Measurements from ENCODE around the gene ALK. TPM values are rescaled to one million over a fixed set of nuclear protein-coding genes. Genes with fewer than 3 reads are reported as not detected.

ALK gene
- polyA plus RNA-seq, 2 donors, result 0.04 to 0.05 TPM

- Histone ChIP-seq H3K27ac (ENCODE audit: low read depth in 2 of 2, low read length in 1 of 2) (no peak overlapping the region), H3K4me3 (ENCODE audit: low read depth in 1 of 2, low read length in 2 of 2) (no peak overlapping the region), H3K36me3 (ENCODE audit: control insufficient read depth in 2 of 2, insufficient read depth in 2 of 2, low read length in 1 of 2) (no peaks in the 10 kb centered on the region), H3K27me3 (ENCODE audit: control insufficient read depth in 1 of 2, insufficient read depth in 2 of 2, low read length in 2 of 2) (peaks cover 0 to 15% of the 10 kb centered on the region in 2 donors), H3K4me1 (ENCODE audit: control insufficient read depth in 2 of 2, insufficient read depth in 2 of 2, low read length in 1 of 2) (peaks cover 4 to 12% of the 10 kb centered on the region in 2 donors), H3K9me3 (ENCODE audit: control insufficient read depth in 2 of 2, insufficient read depth in 1 of 2, low read depth in 1 of 2, low read length in 1 of 2) (no peaks in the 10 kb centered on the region)
- WGBS, 2 donors, result 79 to 84% methylated on average over 1 of the region's 1 CpG
These were observed 3.6 kb downstream of the ALK start for GRCh38 chr2:29917781-29918180.

- Histone ChIP-seq H3K27me3 (ENCODE audit: control insufficient read depth in 1 of 2, insufficient read depth in 2 of 2, low read length in 2 of 2) (peaks cover 0 to 15% of the 10 kb centered on the region in 2 donors), H3K36me3 (ENCODE audit: control insufficient read depth in 2 of 2, insufficient read depth in 2 of 2, low read length in 1 of 2) (no peaks in the 10 kb centered on the region), H3K4me1 (ENCODE audit: control insufficient read depth in 2 of 2, insufficient read depth in 2 of 2, low read length in 1 of 2) (peaks cover 4 to 12% of the 10 kb centered on the region in 2 donors), H3K4me3 (ENCODE audit: low read depth in 1 of 2, low read length in 2 of 2) (no peak overlapping the region), H3K27ac (ENCODE audit: low read depth in 2 of 2, low read length in 1 of 2) (no peak overlapping the region), H3K9me3 (ENCODE audit: control insufficient read depth in 2 of 2, insufficient read depth in 1 of 2, low read depth in 1 of 2, low read length in 1 of 2) (no peaks in the 10 kb centered on the region)
These were observed 4.8 kb downstream of the ALK start for GRCh38 chr2:29916571-29916970.

GRCh38 chr2:29910960-29911359, 10.4 kb downstream of the ALK start:
- no peak overlapping the region for H3K4me3 ChIP-seq (ENCODE audit: low read depth in 1 of 2, low read length in 2 of 2)
- H3K36me3 ChIP-seq (ENCODE audit: control insufficient read depth in 2 of 2, insufficient read depth in 2 of 2, low read length in 1 of 2), result no peaks in the 10 kb centered on the region
- 65 to 86% methylated on average over 1 of the region's 1 CpG for WGBS, 2 donors
- H3K27ac ChIP-seq (ENCODE audit: low read depth in 2 of 2, low read length in 1 of 2), result no peak overlapping the region
- H3K9me3 ChIP-seq (ENCODE audit: control insufficient read depth in 2 of 2, insufficient read depth in 1 of 2, low read depth in 1 of 2, low read length in 1 of 2), result no peaks in the 10 kb centered on the region
- H3K27me3 ChIP-seq (ENCODE audit: control insufficient read depth in 1 of 2, insufficient read depth in 2 of 2, low read length in 2 of 2), result no peaks in the 10 kb centered on the region
- H3K4me1 ChIP-seq (ENCODE audit: control insufficient read depth in 2 of 2, insufficient read depth in 2 of 2, low read length in 1 of 2), result no peaks in the 10 kb centered on the region

- H3K4me3 ChIP-seq (ENCODE audit: low read depth in 1 of 2, low read length in 2 of 2), result no peak overlapping the region
- H3K27ac ChIP-seq (ENCODE audit: low read depth in 2 of 2, low read length in 1 of 2), result no peak overlapping the region
- no peaks in the 10 kb centered on the region for H3K9me3 ChIP-seq (ENCODE audit: control insufficient read depth in 2 of 2, insufficient read depth in 1 of 2, low read depth in 1 of 2, low read length in 1 of 2)
- H3K27me3 ChIP-seq (ENCODE audit: control insufficient read depth in 1 of 2, insufficient read depth in 2 of 2, low read length in 2 of 2), result no peaks in the 10 kb centered on the region
- no peaks in the 10 kb centered on the region for H3K36me3 ChIP-seq (ENCODE audit: control insufficient read depth in 2 of 2, insufficient read depth in 2 of 2, low read length in 1 of 2)
- no peaks in the 10 kb centered on the region for H3K4me1 ChIP-seq (ENCODE audit: control insufficient read depth in 2 of 2, insufficient read depth in 2 of 2, low read length in 1 of 2)
These were observed 10.9 kb downstream of the ALK start for GRCh38 chr2:29910465-29910864.

GRCh38 chr2:29902356-29902755, 19.0 kb downstream of the ALK start:
- 36 to 57% methylated on average over 1 of the region's 1 CpG for WGBS, 2 donors
- no peak overlapping the region for H3K4me3 ChIP-seq (ENCODE audit: low read depth in 1 of 2, low read length in 2 of 2)
- H3K36me3 ChIP-seq (ENCODE audit: control insufficient read depth in 2 of 2, insufficient read depth in 2 of 2, low read length in 1 of 2), result no peaks in the 10 kb centered on the region
- peaks cover 0 to 3% of the 10 kb centered on the region in 2 donors for H3K27me3 ChIP-seq (ENCODE audit: control insufficient read depth in 1 of 2, insufficient read depth in 2 of 2, low read length in 2 of 2)
- no peaks in the 10 kb centered on the region for H3K4me1 ChIP-seq (ENCODE audit: control insufficient read depth in 2 of 2, insufficient read depth in 2 of 2, low read length in 1 of 2)
- peaks cover 0 to 2% of the 10 kb centered on the region in 2 donors for H3K9me3 ChIP-seq (ENCODE audit: control insufficient read depth in 2 of 2, insufficient read depth in 1 of 2, low read depth in 1 of 2, low read length in 1 of 2)
- H3K27ac ChIP-seq (ENCODE audit: low read depth in 2 of 2, low read length in 1 of 2), result no peak overlapping the region

- Histone ChIP-seq H3K36me3 (ENCODE audit: control insufficient read depth in 2 of 2, insufficient read depth in 2 of 2, low read length in 1 of 2) (no peaks in the 10 kb centered on the region), H3K4me3 (ENCODE audit: low read depth in 1 of 2, low read length in 2 of 2) (no peak overlapping the region), H3K4me1 (ENCODE audit: control insufficient read depth in 2 of 2, insufficient read depth in 2 of 2, low read length in 1 of 2) (no peaks in the 10 kb centered on the region), H3K27me3 (ENCODE audit: control insufficient read depth in 1 of 2, insufficient read depth in 2 of 2, low read length in 2 of 2) (peaks cover 0 to 3% of the 10 kb centered on the region in 2 donors), H3K9me3 (ENCODE audit: control insufficient read depth in 2 of 2, insufficient read depth in 1 of 2, low read depth in 1 of 2, low read length in 1 of 2) (peaks cover 0 to 2% of the 10 kb centered on the region in 2 donors), H3K27ac (ENCODE audit: low read depth in 2 of 2, low read length in 1 of 2) (no peak overlapping the region)
- 30 to 32% methylated on average over 3 of the region's 3 CpGs for WGBS, 2 donors
These were observed 20.3 kb downstream of the ALK start for GRCh38 chr2:29900971-29901633.

- no peak overlapping the region for H3K27ac ChIP-seq (ENCODE audit: low read depth in 2 of 2, low read length in 1 of 2)
- 43 to 53% methylated on average over 5 of the region's 5 CpGs for WGBS, 2 donors
- H3K9me3 ChIP-seq (ENCODE audit: control insufficient read depth in 2 of 2, insufficient read depth in 1 of 2, low read depth in 1 of 2, low read length in 1 of 2), result peaks cover 0 to 2% of the 10 kb centered on the region in 2 donors
- no peaks in the 10 kb centered on the region for H3K4me1 ChIP-seq (ENCODE audit: control insufficient read depth in 2 of 2, insufficient read depth in 2 of 2, low read length in 1 of 2)
- H3K27me3 ChIP-seq (ENCODE audit: control insufficient read depth in 1 of 2, insufficient read depth in 2 of 2, low read length in 2 of 2), result peaks cover 0 to 3% of the 10 kb centered on the region in 2 donors
- H3K36me3 ChIP-seq (ENCODE audit: control insufficient read depth in 2 of 2, insufficient read depth in 2 of 2, low read length in 1 of 2), result no peaks in the 10 kb centered on the region
- H3K4me3 ChIP-seq (ENCODE audit: low read depth in 1 of 2, low read length in 2 of 2), result no peak overlapping the region
These were observed 22.4 kb downstream of the ALK start for GRCh38 chr2:29898999-29899398.

- Histone ChIP-seq H3K4me3 (ENCODE audit: low read depth in 1 of 2, low read length in 2 of 2) (no peak overlapping the region), H3K4me1 (ENCODE audit: control insufficient read depth in 2 of 2, insufficient read depth in 2 of 2, low read length in 1 of 2) (no peaks in the 10 kb centered on the region), H3K9me3 (ENCODE audit: control insufficient read depth in 2 of 2, insufficient read depth in 1 of 2, low read depth in 1 of 2, low read length in 1 of 2) (no peaks in the 10 kb centered on the region), H3K27me3 (ENCODE audit: control insufficient read depth in 1 of 2, insufficient read depth in 2 of 2, low read length in 2 of 2) (no peaks in the 10 kb centered on the region), H3K36me3 (ENCODE audit: control insufficient read depth in 2 of 2, insufficient read depth in 2 of 2, low read length in 1 of 2) (no peaks in the 10 kb centered on the region), H3K27ac (ENCODE audit: low read depth in 2 of 2, low read length in 1 of 2) (no peak overlapping the region)
- WGBS, 2 donors, result 50% methylated on average over 3 of the region's 3 CpGs
These were observed 26.4 kb downstream of the ALK start for GRCh38 chr2:29894822-29895614.

GRCh38 chr2:29892585-29893259, 28.7 kb downstream of the ALK start:
- Histone ChIP-seq H3K9me3 (ENCODE audit: control insufficient read depth in 2 of 2, insufficient read depth in 1 of 2, low read depth in 1 of 2, low read length in 1 of 2) (no peaks in the 10 kb centered on the region), H3K27ac (ENCODE audit: low read depth in 2 of 2, low read length in 1 of 2) (no peak overlapping the region), H3K4me3 (ENCODE audit: low read depth in 1 of 2, low read length in 2 of 2) (no peak overlapping the region), H3K36me3 (ENCODE audit: control insufficient read depth in 2 of 2, insufficient read depth in 2 of 2, low read length in 1 of 2) (no peaks in the 10 kb centered on the region), H3K4me1 (ENCODE audit: control insufficient read depth in 2 of 2, insufficient read depth in 2 of 2, low read length in 1 of 2) (no peaks in the 10 kb centered on the region), H3K27me3 (ENCODE audit: control insufficient read depth in 1 of 2, insufficient read depth in 2 of 2, low read length in 2 of 2) (no peaks in the 10 kb centered on the region)
- WGBS, 2 donors, result 67 to 69% methylated on average over 5 of the region's 5 CpGs

All from esophagus (tissue), 2 donors.